Suprapubic skin (tissue), 4 donors: ENCODE data around the gene PRDM11.

Experiments
- CTCF ChIP-seq, 2 donors: fragments of 200-600 bp in 1 of 2; fragments of 450-650 bp in 1 of 2; sonication (generic) in 1 of 2; IDR thresholded peaks; one replicate each; pipeline ENCODE4 v1.5.1; 2016 to 2019; ENCODE audit warnings: antibody characterized with exemption in 2 of 2, mild to moderate bottlenecking in 1 of 2, moderate library complexity in 1 of 2
- POLR2A ChIP-seq, 2 donors: fragments of 450-650 bp; IDR thresholded peaks; one replicate each; pipeline ENCODE4 v1.6.1; 2017; ENCODE audit warnings: antibody characterized with exemption in 2 of 2, mild to moderate bottlenecking in 2 of 2, moderate library complexity in 2 of 2
- POLR2AphosphoS5 ChIP-seq, 3 donors: sonication (generic); formaldehyde crosslinking; IDR thresholded peaks; one replicate each; pipeline ENCODE4 v1.6.1; 2017; ENCODE audit warnings: antibody characterized with exemption in 3 of 3

- no peak for TF ChIP-seq CTCF (IDR thresholded peaks at IDR 0.05)
- TF ChIP-seq POLR2A (IDR thresholded peaks at IDR 0.05): no peak
- TF ChIP-seq POLR2AphosphoS5 (IDR thresholded peaks at IDR 0.05): no peak
Observed at GRCh38 chr11:45215098-45215865, 68.8 kb downstream of the PRDM11 start.
